GM19025 (cell line): Measurements from ENCODE around the gene SNED1.

Experiments
- ATAC-seq: cut with Tn5 transposase; IDR thresholded peaks from one replicate; pipeline ENCODE4 v1.9.1; 2021; ENCODE audit warnings: mild to moderate bottlenecking, low read depth, moderate library complexity; ENCODE audit not compliant: unreplicated experiment

SNED1 gene

DNA sequence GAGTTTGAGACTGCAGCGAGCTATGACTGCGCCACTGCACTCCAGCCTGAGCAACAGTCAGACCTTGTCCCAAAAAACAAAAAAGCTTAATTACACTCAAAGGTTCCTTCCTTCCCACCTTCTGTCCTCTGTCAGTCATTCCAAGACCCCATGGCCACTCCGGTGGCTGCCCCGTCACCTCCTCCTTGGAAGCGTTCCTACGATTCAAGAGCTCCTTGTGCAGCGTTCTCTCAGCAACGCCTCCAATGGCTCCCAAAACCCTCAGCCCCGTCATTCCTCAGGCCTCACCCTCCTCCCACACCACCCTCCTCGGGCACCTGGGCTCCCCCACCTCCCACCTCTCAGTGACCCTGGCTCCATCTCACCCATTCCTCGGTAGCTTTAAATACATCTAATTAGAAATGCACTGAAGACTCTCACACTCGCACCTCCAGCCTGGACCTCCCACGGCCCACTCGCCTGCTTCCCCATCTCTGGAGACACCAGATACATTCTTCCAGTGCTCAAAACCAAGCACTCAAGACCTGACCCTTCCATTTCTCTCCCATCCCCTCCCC lies 142.9 kb downstream of the SNED1 start:
- ATAC-seq = no peak

- no peak for ATAC-seq
These were observed 143.6 kb downstream of the SNED1 start for GRCh38 chr2:241142063-241142462.

DNA sequence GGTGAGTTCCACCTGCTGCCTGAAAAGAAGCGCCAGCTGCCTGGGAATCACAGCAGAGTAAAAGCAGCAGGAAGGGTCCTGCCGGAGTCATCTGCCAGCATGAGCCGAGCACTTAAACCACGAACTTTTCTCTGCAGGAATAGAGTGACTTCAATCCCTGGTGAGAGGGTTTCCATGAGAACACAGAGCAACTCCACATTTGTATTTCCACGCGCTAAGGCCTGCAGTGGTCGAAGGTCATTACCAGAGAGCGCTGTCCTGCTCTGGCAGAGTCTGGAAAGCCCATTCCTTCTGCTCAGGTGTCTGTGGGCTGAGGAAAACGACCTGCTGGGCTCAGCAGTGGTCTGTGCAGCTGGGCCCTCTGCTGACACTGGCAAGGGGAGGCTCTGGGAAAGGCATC lies 144.2 kb downstream of the SNED1 start:
- no peak for ATAC-seq
